VCaP (cell line): ENCODE results near the gene POM121.
"Not testable (repeated sequence)": the region's sequence is repeated elsewhere in the genome, so short reads cannot be mapped to it uniquely, and the experiment has no call there.

ENCODE experiments used
- H3K27ac ChIP-seq: fragments of 450-650 bp; 2 replicates; pipeline ENCODE4 v1.5.1; 2017
- TF ChIP-seq, protein P1 (sequence below): fragments of 450-650 bp; conservative IDR thresholded peaks from 2 replicates; pipeline ENCODE4 v1.5.1; 2017; ENCODE audit warnings: mild to moderate bottlenecking, moderate library complexity

Gene POM121

DNA sequence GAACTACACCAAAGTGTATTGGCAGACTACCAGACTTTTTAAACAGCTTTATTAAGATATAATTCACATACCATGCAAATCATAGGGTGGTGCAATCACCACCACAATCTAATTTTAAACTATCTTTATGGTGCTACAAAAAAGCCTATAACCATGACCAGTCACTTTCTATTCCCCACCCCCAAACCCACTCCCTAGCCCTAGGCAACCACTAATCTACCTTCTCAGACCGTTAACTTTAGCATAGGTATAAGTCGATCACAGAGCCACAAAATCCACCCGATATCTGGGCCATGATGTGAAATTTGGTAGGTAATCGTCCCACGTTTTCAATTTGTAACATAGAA is 536 bp upstream of the POM121 start:
- TF ChIP-seq, protein P1, sequence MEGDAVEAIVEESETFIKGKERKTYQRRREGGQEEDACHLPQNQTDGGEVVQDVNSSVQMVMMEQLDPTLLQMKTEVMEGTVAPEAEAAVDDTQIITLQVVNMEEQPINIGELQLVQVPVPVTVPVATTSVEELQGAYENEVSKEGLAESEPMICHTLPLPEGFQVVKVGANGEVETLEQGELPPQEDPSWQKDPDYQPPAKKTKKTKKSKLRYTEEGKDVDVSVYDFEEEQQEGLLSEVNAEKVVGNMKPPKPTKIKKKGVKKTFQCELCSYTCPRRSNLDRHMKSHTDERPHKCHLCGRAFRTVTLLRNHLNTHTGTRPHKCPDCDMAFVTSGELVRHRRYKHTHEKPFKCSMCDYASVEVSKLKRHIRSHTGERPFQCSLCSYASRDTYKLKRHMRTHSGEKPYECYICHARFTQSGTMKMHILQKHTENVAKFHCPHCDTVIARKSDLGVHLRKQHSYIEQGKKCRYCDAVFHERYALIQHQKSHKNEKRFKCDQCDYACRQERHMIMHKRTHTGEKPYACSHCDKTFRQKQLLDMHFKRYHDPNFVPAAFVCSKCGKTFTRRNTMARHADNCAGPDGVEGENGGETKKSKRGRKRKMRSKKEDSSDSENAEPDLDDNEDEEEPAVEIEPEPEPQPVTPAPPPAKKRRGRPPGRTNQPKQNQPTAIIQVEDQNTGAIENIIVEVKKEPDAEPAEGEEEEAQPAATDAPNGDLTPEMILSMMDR, result no peak
- peak overlapping the region; percentile 82 for H3K27ac ChIP-seq

DNA sequence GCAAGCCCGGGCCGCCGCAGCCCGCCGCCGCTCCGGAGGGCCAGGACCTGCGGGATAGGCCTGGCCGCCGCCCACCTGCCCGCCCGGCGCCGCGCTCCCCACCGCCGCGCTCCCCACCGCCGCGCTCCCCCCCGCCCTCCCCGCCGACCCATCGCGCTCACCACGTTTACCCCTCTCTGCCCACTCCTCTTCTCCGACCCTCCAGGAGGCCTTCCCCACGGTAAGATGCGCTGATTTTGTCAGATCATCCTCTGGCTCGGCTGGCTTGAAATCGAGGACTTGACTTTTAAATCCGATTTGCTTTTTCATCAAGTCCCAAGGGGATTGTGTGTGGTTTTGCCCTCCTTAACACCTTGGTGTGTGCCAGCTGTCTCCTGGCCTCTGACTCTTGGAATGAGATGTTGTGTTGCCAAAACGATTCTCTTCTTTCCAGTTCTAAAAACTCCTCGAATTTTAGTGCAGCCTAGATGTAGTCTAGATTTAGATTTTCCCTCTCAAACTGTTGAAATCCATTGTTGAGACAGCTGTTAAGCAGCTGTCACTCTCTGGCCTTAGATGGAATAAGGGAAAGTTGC is 738 bp downstream of the POM121 start:
- TF ChIP-seq, protein P1, result no peak
- peak overlapping the region; percentile 82 for H3K27ac ChIP-seq

DNA sequence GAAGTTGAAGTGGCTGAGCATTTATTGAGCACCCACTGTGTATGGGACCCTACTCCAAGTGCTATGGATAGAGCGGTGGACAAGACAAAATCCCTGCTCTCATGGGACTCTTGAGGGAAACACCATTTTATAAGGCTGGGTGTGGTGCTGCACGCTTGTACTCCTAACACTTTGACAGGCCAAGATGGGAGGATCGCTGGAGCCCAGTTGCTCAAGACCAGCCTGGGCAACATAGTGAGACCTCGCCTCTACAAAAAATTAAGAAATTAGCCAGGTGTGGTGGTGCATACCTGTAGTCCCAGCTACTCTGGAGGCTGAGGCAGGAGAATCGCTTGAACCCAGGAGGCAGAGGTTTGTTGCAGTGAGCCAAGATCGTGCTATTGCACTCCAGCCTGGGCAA is 2.9 kb downstream of the POM121 start:
- not testable (repeated sequence) for H3K27ac ChIP-seq

DNA sequence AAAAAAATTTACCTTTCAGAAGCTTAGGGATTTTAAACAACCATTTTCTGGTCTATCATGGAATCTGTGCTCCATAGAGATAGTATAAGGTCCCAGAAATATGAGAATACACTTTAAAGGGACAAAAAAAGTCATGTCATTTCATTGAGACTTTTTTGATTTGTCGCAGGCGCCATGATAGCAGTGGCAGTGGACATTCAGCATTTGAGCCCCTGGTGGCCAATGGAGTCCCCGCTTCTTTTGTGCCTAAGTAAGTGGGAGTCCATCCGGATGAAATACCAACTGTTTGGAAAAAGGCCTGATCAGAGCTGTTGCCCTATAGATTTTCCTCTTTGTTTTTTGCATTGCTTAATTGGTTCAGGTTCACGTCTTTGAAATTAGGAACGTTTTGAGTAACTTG is 3.3 kb downstream of the POM121 start:
- not testable (repeated sequence) for H3K27ac ChIP-seq

DNA sequence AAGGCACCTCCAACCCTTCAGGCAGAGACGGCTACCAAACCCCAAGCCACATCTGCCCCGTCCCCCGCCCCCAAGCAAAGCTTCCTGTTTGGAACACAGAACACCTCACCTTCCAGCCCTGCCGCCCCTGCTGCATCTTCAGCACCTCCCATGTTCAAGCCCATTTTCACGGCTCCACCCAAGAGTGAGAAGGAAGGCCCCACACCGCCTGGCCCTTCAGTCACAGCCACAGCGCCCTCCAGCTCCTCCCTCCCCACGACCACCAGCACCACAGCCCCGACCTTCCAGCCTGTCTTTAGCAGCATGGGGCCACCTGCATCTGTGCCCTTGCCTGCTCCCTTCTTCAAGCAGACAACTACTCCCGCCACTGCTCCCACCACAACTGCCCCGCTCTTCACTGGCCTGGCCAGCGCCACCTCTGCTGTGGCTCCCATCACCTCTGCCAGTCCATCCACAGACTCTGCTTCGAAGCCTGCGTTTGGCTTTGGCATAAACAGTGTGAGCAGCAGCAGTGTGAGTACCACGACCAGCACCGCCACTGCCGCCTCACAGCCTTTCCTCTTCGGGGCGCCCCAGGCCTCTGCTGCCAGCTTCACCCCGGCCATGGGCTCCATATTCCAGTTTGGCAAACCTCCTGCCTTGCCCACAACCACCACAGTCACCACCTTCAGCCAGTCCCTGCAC is 17.3 kb downstream of the POM121 start:
- not testable (repeated sequence) for H3K27ac ChIP-seq

DNA sequence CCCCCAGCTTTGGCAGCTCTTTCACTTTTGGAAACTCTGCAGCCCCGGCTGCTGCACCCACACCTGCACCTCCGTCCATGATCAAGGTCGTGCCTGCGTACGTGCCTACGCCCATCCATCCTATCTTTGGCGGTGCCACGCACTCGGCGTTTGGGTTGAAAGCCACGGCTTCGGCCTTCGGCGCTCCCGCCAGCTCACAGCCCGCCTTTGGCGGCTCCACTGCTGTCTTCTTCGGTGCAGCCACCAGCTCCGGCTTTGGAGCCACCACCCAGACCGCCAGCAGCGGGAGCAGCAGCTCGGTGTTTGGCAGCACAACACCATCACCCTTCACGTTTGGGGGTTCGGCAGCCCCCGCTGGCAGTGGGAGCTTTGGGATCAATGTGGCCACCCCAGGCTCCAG is 18.1 kb downstream of the POM121 start:
- H3K27ac ChIP-seq, result not testable (repeated sequence)

DNA sequence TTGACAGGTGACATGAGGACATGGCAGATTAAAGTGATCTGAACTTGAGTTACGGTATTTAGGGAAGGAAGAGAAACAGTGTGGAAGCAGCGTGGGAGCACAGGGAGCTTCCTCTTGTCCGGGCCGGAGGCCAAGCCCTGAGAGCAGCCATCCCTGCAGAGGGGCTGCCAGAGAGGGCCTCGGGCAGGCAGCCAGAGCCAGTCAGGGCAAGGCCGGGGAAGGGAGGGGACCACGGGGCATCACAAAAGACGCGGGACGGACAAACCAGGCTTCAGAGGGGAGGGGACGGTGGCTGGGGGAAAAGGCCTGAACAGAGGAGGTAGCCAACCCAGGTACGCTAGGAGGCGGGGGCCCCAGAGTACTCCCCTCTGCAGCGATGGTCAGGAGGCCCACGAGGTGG is 20.0 kb downstream of the POM121 start:
- H3K27ac ChIP-seq, result not testable (repeated sequence)

DNA sequence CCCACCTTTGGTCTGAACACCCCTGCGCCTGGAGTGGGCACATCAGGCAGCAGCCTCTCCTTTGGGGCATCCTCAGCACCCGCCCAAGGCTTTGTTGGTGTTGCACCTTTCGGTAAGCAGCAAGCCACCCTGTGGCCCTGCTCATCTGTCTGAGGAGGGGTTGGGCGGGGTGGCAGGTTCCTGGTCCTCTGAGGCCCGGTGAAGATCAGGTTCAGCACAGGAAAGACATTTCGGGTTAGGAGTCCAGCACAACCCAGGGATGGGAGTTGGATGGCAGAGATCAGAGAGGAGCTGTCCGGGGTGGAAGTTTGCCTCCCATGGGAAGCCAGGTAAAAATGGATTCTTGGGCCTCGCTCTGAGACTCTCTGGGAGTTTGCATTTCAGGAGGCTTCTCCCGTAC is 20.7 kb downstream of the POM121 start:
- not testable (repeated sequence) for H3K27ac ChIP-seq

DNA sequence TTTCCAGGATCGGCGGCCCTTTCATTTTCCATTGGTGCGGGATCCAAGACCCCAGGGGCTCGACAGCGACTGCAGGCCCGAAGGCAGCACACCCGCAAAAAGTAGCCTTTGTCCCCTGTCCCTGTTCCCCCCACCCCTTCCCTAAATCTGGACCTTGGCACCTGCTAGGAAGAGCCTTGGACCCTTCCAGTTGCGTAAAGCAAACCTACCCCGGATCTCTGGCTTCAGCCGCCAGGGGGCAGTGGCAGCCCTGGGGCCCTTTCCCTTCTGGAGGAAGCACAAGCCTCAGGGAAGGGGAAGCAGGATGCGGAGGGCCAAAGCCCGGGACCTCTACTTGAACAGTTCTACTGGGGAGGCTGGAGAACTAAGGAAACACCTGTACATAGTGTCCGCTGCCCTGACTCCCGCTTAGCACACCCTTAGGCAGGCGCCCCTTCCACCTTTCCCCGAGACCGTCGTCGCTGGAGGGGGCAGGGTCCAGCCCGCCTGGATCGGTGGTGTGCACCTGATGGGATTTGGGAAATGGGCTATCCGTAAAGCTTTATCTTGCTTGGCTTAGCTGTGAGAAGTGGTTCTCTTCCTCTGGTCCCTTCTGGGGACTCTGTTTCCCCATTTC is 21.3 kb downstream of the POM121 start:
- TF ChIP-seq, protein P1, result peak; percentile 64
- not testable (repeated sequence) for H3K27ac ChIP-seq

DNA sequence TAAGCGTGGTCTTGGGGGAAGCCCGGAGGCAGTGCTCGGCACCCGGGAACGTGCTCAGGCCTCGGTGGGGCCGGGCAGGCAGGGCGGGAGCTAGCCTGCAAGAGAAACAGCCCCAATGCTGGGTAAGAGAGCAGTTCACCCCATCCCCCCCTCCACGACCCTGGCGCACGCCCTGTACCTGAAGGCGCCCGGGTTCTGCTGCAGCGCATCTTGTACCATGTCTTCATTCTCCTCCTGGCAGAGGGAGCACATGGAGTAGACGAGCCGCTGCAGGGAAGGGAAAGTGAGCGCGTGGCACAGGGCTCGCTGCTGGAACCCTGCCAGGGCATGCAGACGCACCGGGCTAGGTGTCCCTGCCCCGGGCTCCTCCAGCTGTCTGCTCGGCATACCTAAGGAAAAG is 23.8 kb downstream of the POM121 start:
- not testable (repeated sequence) for H3K27ac ChIP-seq

DNA sequence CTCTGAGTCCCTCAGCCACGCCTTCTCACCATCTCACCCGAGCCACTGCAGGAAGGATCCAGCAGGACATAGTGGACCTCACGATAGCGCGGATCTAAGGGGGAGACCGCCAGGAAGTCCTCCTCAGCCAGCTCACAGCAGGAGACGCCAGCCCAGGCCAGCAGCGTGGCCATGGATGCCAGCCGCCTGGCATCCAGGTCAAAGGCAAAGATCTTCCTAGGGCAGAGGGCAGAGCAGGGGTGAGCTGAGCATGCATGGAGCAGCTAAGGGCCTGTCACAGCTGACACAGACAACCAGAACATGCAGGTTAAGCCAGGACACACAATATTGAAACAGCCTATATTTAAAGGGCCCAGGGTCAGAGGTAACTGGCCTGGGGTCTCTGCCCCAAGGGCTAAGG is 24.4 kb downstream of the POM121 start:
- not testable (repeated sequence) for H3K27ac ChIP-seq

DNA sequence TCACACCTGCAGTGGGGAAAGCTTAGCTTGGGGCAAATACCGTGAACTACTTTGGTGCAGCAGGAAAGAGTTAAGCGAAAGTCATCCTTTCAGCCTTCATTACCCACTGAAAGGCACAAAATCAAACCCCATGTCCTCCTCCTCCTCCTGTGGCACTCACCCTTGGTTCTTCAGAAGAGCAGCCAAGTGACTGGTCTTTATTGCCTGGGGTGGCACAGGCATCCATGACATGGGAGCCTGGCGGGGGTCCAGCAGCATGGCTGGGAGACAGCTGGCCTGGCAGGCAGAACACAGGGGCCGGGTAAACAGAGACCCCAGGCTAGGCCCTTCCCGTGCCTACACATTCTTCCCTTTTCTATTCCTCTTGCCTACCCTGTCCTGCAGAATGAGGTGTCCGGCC is 24.8 kb downstream of the POM121 start:
- H3K27ac ChIP-seq, result not testable (repeated sequence)

DNA sequence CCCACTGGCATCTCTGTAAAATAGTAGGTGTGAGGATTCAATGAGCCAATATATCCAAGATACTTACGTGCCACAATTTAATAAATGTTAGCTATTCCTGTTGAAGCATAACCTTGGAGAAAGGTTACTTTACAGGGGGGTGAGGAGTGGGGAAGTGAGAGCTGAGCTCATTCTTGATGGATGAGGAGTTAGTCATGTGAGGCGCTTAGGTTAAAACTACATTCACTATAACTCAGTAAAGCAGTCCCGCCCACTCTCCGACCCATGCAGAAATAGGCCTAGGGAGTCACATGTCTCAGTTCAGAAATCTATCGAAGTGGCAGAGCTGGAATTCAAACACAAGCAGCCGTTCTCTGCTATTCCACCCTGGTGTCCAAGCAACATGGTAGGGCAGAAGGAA is 25.5 kb downstream of the POM121 start:
- H3K27ac ChIP-seq, result not testable (repeated sequence)

DNA sequence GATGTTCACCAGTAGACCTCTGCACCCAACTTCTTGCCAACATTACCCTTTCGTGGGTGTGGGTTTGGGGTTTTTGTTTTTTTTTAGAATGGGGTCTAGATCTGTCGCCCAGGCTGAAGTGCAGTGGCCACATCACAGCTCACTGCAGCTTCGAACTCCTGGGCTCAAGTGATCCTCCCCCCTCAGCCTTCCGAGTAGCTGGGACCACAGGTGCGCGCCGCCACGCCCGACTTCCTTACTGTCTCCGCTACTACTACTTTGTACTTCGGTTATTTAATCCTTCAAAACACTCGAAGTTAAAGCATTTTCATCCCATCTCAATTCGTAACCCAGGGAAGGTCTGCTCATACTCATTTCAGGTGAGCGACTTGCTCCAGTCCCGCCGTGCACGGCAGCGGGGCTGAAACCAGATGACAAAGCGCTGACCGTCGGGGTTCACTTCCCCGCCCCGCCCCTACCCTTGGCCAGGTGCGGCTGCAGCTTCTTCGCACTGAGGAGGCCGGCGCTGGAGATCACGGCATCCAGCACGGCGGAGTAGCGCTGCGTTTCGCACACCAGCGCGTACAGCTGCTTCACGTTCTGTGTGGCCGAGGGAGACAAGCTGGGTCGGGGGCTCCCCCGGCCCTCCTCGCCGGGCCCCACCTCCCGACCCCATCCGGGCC is 29.1 kb downstream of the POM121 start:
- not testable (repeated sequence) for H3K27ac ChIP-seq

DNA sequence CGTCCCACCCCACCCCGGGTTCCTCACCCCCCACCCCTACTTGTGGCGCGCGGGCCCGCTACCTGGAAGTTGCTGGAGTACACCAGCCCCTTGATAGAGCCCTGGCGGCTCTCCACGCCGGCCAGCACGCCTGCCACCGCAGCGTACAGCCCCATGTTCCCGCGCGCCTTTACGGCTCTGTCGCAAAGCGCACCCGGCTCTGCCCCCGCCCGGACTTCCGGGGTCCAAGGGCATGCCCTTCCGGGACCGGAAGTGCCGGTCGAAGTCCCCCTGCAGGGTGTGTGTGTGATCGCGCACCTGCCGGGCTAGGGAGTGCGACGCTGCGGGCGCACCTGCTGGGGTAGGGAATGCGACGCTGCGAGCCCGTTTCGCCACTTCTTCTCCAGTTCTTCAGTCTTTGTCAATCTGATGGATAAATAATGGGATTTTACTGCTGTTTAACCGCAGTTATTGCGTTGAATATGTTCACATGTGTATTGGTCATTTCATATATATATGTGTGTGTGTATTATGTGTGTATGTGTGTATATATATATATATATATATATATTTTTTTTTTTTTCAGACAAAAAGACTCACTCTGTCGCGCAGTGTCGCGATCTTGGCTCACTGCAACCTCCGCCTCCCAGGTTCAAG is 29.8 kb downstream of the POM121 start:
- not testable (repeated sequence) for H3K27ac ChIP-seq

DNA sequence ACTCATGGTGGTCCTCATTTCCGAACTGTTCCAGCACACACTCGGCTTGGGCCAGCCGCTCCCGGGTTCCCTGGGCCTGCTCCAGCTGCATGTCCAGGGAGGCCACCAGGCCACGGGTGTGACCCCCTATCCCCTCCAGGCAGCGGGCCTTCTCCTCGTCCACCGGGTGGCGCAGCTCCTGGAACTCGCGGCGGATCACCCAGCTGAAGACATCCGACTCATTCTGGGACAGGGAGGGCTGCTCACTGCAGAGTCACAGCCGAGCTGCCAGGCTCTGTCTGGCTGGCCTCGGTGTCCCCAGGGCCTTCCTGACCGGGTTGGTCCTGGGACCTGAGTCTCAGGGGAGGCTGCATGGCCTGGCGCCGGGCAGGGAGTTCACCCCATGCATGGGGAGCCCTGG is 35.1 kb downstream of the POM121 start:
- H3K27ac ChIP-seq, result not testable (repeated sequence)

DNA sequence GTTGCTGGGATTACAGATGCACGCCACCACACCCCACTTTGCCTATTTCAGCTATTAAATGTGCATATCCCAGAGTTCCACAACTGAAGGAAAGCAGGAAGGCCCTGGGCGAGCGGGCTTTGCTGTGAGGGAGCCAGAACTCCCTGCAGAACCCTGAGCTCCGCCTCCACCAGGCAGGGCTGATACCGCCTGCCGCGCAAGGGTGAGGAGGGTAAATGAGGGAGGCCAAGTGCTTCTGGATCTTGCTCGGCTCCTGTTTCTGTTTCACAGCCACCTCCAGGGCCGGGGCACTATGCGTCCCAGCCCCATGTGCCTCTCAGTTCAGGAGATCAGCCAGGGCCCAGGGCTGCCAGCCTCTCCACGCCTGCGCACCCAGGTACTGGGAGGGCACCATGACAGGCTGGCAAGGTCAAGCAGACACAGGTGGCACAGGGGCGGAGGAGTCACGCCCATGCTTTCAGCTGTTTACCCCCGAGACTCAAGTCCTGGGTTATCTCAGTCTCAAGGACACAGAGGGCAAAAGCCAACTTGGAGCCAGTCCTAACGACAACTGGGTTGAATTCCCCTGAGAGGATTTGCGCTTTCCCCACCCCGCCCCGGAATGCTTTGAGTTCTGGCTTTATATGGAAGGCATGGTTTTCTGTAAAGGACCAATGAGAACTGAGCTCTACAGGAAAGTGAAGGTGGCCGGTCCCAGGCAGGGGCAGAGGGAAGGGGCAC is 35.9 kb downstream of the POM121 start:
- H3K27ac ChIP-seq, result not testable (repeated sequence)
